Gastroesophageal sphincter (tissue), 4 donors: ENCODE data around the gene EFCAB14. TPM values are rescaled to one million over a fixed set of nuclear protein-coding genes. Genes with fewer than 3 reads are reported as not detected.

Source experiments
- ATAC-seq: fragments of 150-250 bp; one replicate; pipeline ENCODE4 v1.9.1; 2016; ENCODE audit warnings: mild to moderate bottlenecking, moderate library complexity
- H3K27ac ChIP-seq, 4 donors: fragments of 200-600 bp; sonication (generic) in 3 of 4; 1 replicate in 3 of 4; 2 replicates in 1 of 4; pipeline ENCODE4 v1.5.1; 2016 to 2019
- H3K27me3 ChIP-seq: fragments of 200-600 bp; sonication (generic); one replicate; pipeline ENCODE4 v1.5.1; 2019
- H3K36me3 ChIP-seq, 2 donors: fragments of 200-600 bp; sonication (generic); one replicate each; pipeline ENCODE4 v1.5.1; 2019; ENCODE audit warnings: control low read depth in 1 of 2
- H3K4me1 ChIP-seq, 3 donors: fragments of 200-600 bp; sonication (generic); 1 replicate in 2 of 3; 2 replicates in 1 of 3; pipeline ENCODE4 v1.5.1; 2016 to 2019; ENCODE audit warnings: control low read depth in 2 of 3
- H3K4me3 ChIP-seq, 2 donors: fragments of 200-600 bp; sonication (generic); one replicate each; pipeline ENCODE4 v1.5.1; 2019; ENCODE audit warnings: mild to moderate bottlenecking in 1 of 2, moderate library complexity in 1 of 2
- H3K9me3 ChIP-seq, 3 donors: fragments of 200-600 bp; sonication (generic); one replicate each; pipeline ENCODE4 v1.5.1; 2017 to 2019; ENCODE audit warnings: control low read depth in 2 of 3
- CTCF ChIP-seq, 4 experiments: fragments of 200-600 bp in 2 of 4; fragments of 450-650 bp in 2 of 4; sonication (generic) in 1 of 4; IDR thresholded peaks; one replicate each; pipeline ENCODE4 v1.5.1; 2017 to 2019; ENCODE audit warnings: antibody characterized with exemption in 4 of 4, mild to moderate bottlenecking in 2 of 4, moderate library complexity in 2 of 4
- EP300 ChIP-seq: sonication (generic); formaldehyde crosslinking; IDR thresholded peaks from one replicate; pipeline ENCODE4 v1.6.1; 2017; ENCODE audit warnings: antibody characterized with exemption, mild to moderate bottlenecking
- POLR2A ChIP-seq, 2 donors: fragments of 450-650 bp; IDR thresholded peaks; one replicate each; pipeline ENCODE4 v1.6.1; 2017; ENCODE audit warnings: antibody characterized with exemption in 2 of 2, mild to moderate bottlenecking in 2 of 2, moderate library complexity in 1 of 2
- POLR2AphosphoS5 ChIP-seq: sonication (generic); formaldehyde crosslinking; IDR thresholded peaks from one replicate; pipeline ENCODE4 v1.6.1; 2017; ENCODE audit warnings: antibody characterized with exemption
- WGBS, 2 donors: methylation state at CpG; one replicate each; pipeline ENCODE4 v1.1.5; 2018; ENCODE audit warnings: low coverage in 1 of 2; 5-methylcytosine and 5-hydroxymethylcytosine counted together
- total RNA-seq, 4 donors: library from RNA; depleted of rRNA; stranded (reverse); fragments of >200 nt; gene quantifications; one replicate each; pipeline ENCODE4 v1.1.0, GENCODE V29; 2016

EFCAB14 gene
- total RNA-seq, 4 donors from 2014 or later = 109 to 133 (median 116) TPM

- Histone ChIP-seq H3K27ac (peak overlapping the region in 2 of 4 donors; percentile 75 to 80), H3K4me1 (peaks cover 5 to 58% (median 12%) of the 10 kb centered on the region in 3 donors), H3K4me3 (no peak overlapping the region), H3K9me3 (no peaks in the 10 kb centered on the region), H3K27me3 (no peaks in the 10 kb centered on the region), H3K36me3 (peaks cover 0 to 44% of the 10 kb centered on the region in 2 donors)
- no peak for TF ChIP-seq CTCF (IDR thresholded peaks at IDR 0.05)
- TF ChIP-seq EP300 = no peak
- TF ChIP-seq POLR2A (IDR thresholded peaks at IDR 0.05) = no peak
- TF ChIP-seq POLR2AphosphoS5 = no peak
- no peak for ATAC-seq
Observed at GRCh38 chr1:46638921-46639320, 80.0 kb downstream of the EFCAB14 start.

- Histone ChIP-seq H3K4me1 (peaks cover 0 to 44% (median 7%) of the 10 kb centered on the region in 3 donors), H3K36me3 (peaks cover 0 to 48% of the 10 kb centered on the region in 2 donors), H3K9me3 (no peaks in the 10 kb centered on the region), H3K4me3 (no peak overlapping the region), H3K27ac (peak overlapping the region; percentile 75 to 90 (median 80)), H3K27me3 (no peaks in the 10 kb centered on the region)
- TF ChIP-seq POLR2AphosphoS5 (no peak), POLR2A (IDR thresholded peaks at IDR 0.05) (no peak), CTCF (IDR thresholded peaks at IDR 0.05) (no peak), EP300 (no peak)
- ATAC-seq = no peak
- 0 to 13% methylated on average over 2 of the region's 2 CpGs for WGBS, 2 donors
Observed at GRCh38 chr1:46637444-46638083, 81.3 kb downstream of the EFCAB14 start.

GRCh38 chr1:46635205-46635604, 83.7 kb downstream of the EFCAB14 start:
- TF ChIP-seq POLR2AphosphoS5 = no peak
- no peak for TF ChIP-seq CTCF (IDR thresholded peaks at IDR 0.05)
- TF ChIP-seq EP300 = no peak
- WGBS, 2 donors = 91 to 100% methylated on average over 2 of the region's 2 CpGs
- Histone ChIP-seq H3K27me3 (no peaks in the 10 kb centered on the region), H3K4me1 (peaks cover 0 to 34% (median 5%) of the 10 kb centered on the region in 3 donors), H3K4me3 (no peak overlapping the region), H3K9me3 (no peaks in the 10 kb centered on the region), H3K36me3 (peaks cover 1 to 68% of the 10 kb centered on the region in 2 donors), H3K27ac (no peak overlapping the region)
- no peak for ATAC-seq

GRCh38 chr1:46630719-46631118, 88.2 kb downstream of the EFCAB14 start:
- H3K9me3 ChIP-seq = no peaks in the 10 kb centered on the region
- ATAC-seq = no peak
- no peaks in the 10 kb centered on the region for H3K27me3 ChIP-seq
- H3K27ac ChIP-seq = no peak overlapping the region
- peaks cover 2 to 74% of the 10 kb centered on the region in 2 donors for H3K36me3 ChIP-seq
- H3K4me3 ChIP-seq = no peak overlapping the region
- H3K4me1 ChIP-seq = no peaks in the 10 kb centered on the region
- TF ChIP-seq EP300 (no peak), POLR2AphosphoS5 (no peak), CTCF (IDR thresholded peaks at IDR 0.05) (no peak), POLR2A (IDR thresholded peaks at IDR 0.05) (no peak)
- WGBS, 2 donors = 79 to 83% methylated on average over 2 of the region's 2 CpGs

Other genes starting within 250 kb of the EFCAB14 start
- not detected for gene DMBX1, start 229.3 kb downstream of the EFCAB14 start, total RNA-seq
- gene KNCN, start 167.5 kb downstream of the EFCAB14 start, total RNA-seq = not detected
- 10 to 100 TPM; 23.0 to 42.1 (median 34.5) TPM for gene MKNK1, start 114.8 kb downstream of the EFCAB14 start, total RNA-seq
- 10 to 100 TPM; 20.7 to 28.3 (median 23.2) TPM for gene MOB3C, start 102.3 kb downstream of the EFCAB14 start, total RNA-seq
- 100 to 1,000 TPM in 1 of 4 donors, 10 to 100 TPM in 3; 61.7 to 101 (median 81.8) TPM for gene ATPAF1, start 50.8 kb downstream of the EFCAB14 start, total RNA-seq
- 1 to 10 TPM in 1 of 4 donors, not detected in 3; 1.7 TPM for gene TEX38, start 47.3 kb downstream of the EFCAB14 start, total RNA-seq
- gene CYP4B1, start 79.9 kb upstream of the EFCAB14 start, total RNA-seq = 100 to 1,000 TPM in 1 of 4 donors, 10 to 100 TPM in 3; 42.5 to 184 (median 77.6) TPM
- not detected for gene CYP4A11, start 222.4 kb upstream of the EFCAB14 start, total RNA-seq